ENCODE data around the gene CFAP61. TPM values are rescaled to one million over a fixed set of nuclear protein-coding genes. Genes with fewer than 3 reads are reported as not detected.
"Not testable (repeated sequence)": the region's sequence is repeated elsewhere in the genome, so short reads cannot be mapped to it uniquely, and the experiment has no call there.

CFAP61 gene
- total RNA-seq = not detected in 2 replicates

- no peak for TF ChIP-seq CTCF (conservative IDR thresholded peaks at IDR 0.05; ENCODE audit: low read depth, low read length)
- DNase-seq (ENCODE audit: low read depth) = peak; percentile 72
- peak within 1 kb of the TSS; percentile 92 for H3K4me3 ChIP-seq (ENCODE audit: low read depth, low read length)
Measured at GRCh38 chr20:20052074-20052970, at the start of gene CFAP61, which contains the start of gene CRNKL1. CFAP61 (plus strand) TSS chr20:20052532; CDS start chr20:20056654, 4,122 bp downstream. CRNKL1 (minus strand) TSS chr20:20052466; CDS start chr20:20052342, 124 bp downstream.

GRCh38 chr20:20003031-20003954 is 49.0 kb upstream of the CFAP61 start:
- no peak for DNase-seq (ENCODE audit: low read depth)
- no peak overlapping the region for H3K4me3 ChIP-seq (ENCODE audit: low read depth, low read length)
- no peak for TF ChIP-seq CTCF (conservative IDR thresholded peaks at IDR 0.05; ENCODE audit: low read depth, low read length)

- DNase-seq (ENCODE audit: low read depth) = not testable (repeated sequence)
Measured at GRCh38 chr20:20003955-20004322, 48.4 kb upstream of the CFAP61 start.

GRCh38 chr20:20005342-20005741 is 47.0 kb upstream of the CFAP61 start:
- TF ChIP-seq CTCF (conservative IDR thresholded peaks at IDR 0.05; ENCODE audit: low read depth, low read length) = no peak
- H3K4me3 ChIP-seq (ENCODE audit: low read depth, low read length) = no peak overlapping the region
- no peak for DNase-seq (ENCODE audit: low read depth)

More at GRCh38 chr20:20003955-20004322, 48.4 kb upstream of the CFAP61 start:
- H3K4me3 ChIP-seq (ENCODE audit: low read depth, low read length) = not testable (repeated sequence)

GRCh38 chr20:20009784-20010253 is 42.5 kb upstream of the CFAP61 start:
- TF ChIP-seq CTCF (conservative IDR thresholded peaks at IDR 0.05; ENCODE audit: low read depth, low read length) = no peak
- no peak for DNase-seq (ENCODE audit: low read depth)

GRCh38 chr20:20010639-20011500 is 41.5 kb upstream of the CFAP61 start:
- no peak overlapping the region for H3K4me3 ChIP-seq (ENCODE audit: low read depth, low read length)
- DNase-seq (ENCODE audit: low read depth) = no peak
- no peak for TF ChIP-seq CTCF (conservative IDR thresholded peaks at IDR 0.05; ENCODE audit: low read depth, low read length)

More at GRCh38 chr20:20009784-20010253, 42.5 kb upstream of the CFAP61 start:
- H3K4me3 ChIP-seq (ENCODE audit: low read depth, low read length) = no peak overlapping the region

Measured in epithelial cell of proximal tubule (primary cell).